GM21529 (cell line): Measurements from ENCODE around the gene ST6GAL1.
"Not testable (repeated sequence)": the region's sequence is repeated elsewhere in the genome, so short reads cannot be mapped to it uniquely, and the experiment has no call there.

Source experiments
- ATAC-seq: cut with Tn5 transposase; IDR thresholded peaks from one replicate; pipeline ENCODE4 v1.9.1; 2021; ENCODE audit not compliant: unreplicated experiment

Gene ST6GAL1

GRCh38 chr3:186930143-186930640 is at the start of gene ST6GAL1:
TSS of gene ST6GAL1 (plus strand) at chr3:186930526. CDS start at chr3:187042704, 112,178 bp downstream.
- ATAC-seq = peak; percentile 64

GRCh38 chr3:186882150-186882524 is 48.2 kb upstream of the ST6GAL1 start:
- no peak for ATAC-seq

- ATAC-seq = no peak
These were observed 47.2 kb upstream of the ST6GAL1 start for GRCh38 chr3:186882881-186883685.

GRCh38 chr3:186883686-186884058 is 46.7 kb upstream of the ST6GAL1 start:
- ATAC-seq = no peak

GRCh38 chr3:186884868-186885267 is 45.5 kb upstream of the ST6GAL1 start:
- ATAC-seq = not testable (repeated sequence)

- ATAC-seq = no peak
These were observed 43.9 kb upstream of the ST6GAL1 start for GRCh38 chr3:186886202-186886981.

GRCh38 chr3:186887507-186887938 is 42.8 kb upstream of the ST6GAL1 start:
- not testable (repeated sequence) for ATAC-seq

- ATAC-seq = no peak
These were observed 41.8 kb upstream of the ST6GAL1 start for GRCh38 chr3:186888569-186888968.

- ATAC-seq = not testable (repeated sequence)
These were observed 40.6 kb upstream of the ST6GAL1 start for GRCh38 chr3:186889698-186890097.

GRCh38 chr3:186890911-186891310 is 39.4 kb upstream of the ST6GAL1 start:
- no peak for ATAC-seq

- ATAC-seq = not testable (repeated sequence)
These were observed 37.3 kb upstream of the ST6GAL1 start for GRCh38 chr3:186893071-186893470.

- no peak for ATAC-seq
These were observed 34.9 kb upstream of the ST6GAL1 start for GRCh38 chr3:186895406-186895805.

GRCh38 chr3:186896006-186896405 is 34.3 kb upstream of the ST6GAL1 start:
- ATAC-seq = no peak

GRCh38 chr3:186896875-186897274 is 33.5 kb upstream of the ST6GAL1 start:
- ATAC-seq = no peak

- ATAC-seq = no peak
These were observed 29.1 kb upstream of the ST6GAL1 start for GRCh38 chr3:186901135-186901734.

- ATAC-seq = no peak
These were observed 28.2 kb upstream of the ST6GAL1 start for GRCh38 chr3:186902154-186902553.

- ATAC-seq = no peak
These were observed 27.6 kb upstream of the ST6GAL1 start for GRCh38 chr3:186902713-186903112.

GRCh38 chr3:186903676-186904075 is 26.6 kb upstream of the ST6GAL1 start:
- not testable (repeated sequence) for ATAC-seq

- ATAC-seq = not testable (repeated sequence)
These were observed 23.3 kb upstream of the ST6GAL1 start for GRCh38 chr3:186907075-186907474.

GRCh38 chr3:186909078-186909853 is 21.1 kb upstream of the ST6GAL1 start:
- no peak for ATAC-seq
